NCI-H2107 (cell line): ENCODE data around the gene AGBL4.

Experiments
- DNase-seq: peaks from one replicate; lab custom pipeline; 2025; lab: John Stamatoyannopoulos, UW

The AGBL4 gene

GRCh38 chr1:48649880-48650279 lies 1373.9 kb downstream of the AGBL4 start:
- no peak for DNase-seq

GRCh38 chr1:48645883-48646282 lies 1377.9 kb downstream of the AGBL4 start:
- DNase-seq = no peak

- peak; percentile 95 for DNase-seq
Observed at GRCh38 chr1:48644905-48645605, 1378.7 kb downstream of the AGBL4 start.

GRCh38 chr1:48644190-48644900 lies 1379.4 kb downstream of the AGBL4 start:
- no peak for DNase-seq

GRCh38 chr1:48643193-48643592 lies 1380.6 kb downstream of the AGBL4 start:
- no peak for DNase-seq

GRCh38 chr1:48640836-48641492 lies 1382.8 kb downstream of the AGBL4 start:
- no peak for DNase-seq

GRCh38 chr1:48629867-48630266 lies 1393.9 kb downstream of the AGBL4 start:
- DNase-seq = no peak

GRCh38 chr1:48627486-48627885 lies 1396.3 kb downstream of the AGBL4 start:
- peak; percentile 38 for DNase-seq

- DNase-seq = no peak
Observed at GRCh38 chr1:48619539-48619938, 1404.2 kb downstream of the AGBL4 start.

- DNase-seq = no peak
Observed at GRCh38 chr1:48617252-48617651, 1406.5 kb downstream of the AGBL4 start.

- no peak for DNase-seq
Observed at GRCh38 chr1:48616710-48617109, 1407.0 kb downstream of the AGBL4 start.

GRCh38 chr1:48611841-48612240 lies 1411.9 kb downstream of the AGBL4 start:
- no peak for DNase-seq

- peak; percentile 18 for DNase-seq
Observed at GRCh38 chr1:48610628-48611542, 1412.9 kb downstream of the AGBL4 start.

GRCh38 chr1:48608882-48609281 lies 1414.9 kb downstream of the AGBL4 start:
- DNase-seq = no peak

GRCh38 chr1:48603222-48603621 lies 1420.5 kb downstream of the AGBL4 start:
- no peak for DNase-seq

- no peak for DNase-seq
Observed at GRCh38 chr1:48602349-48602748, 1421.4 kb downstream of the AGBL4 start.

GRCh38 chr1:48600182-48600581 lies 1423.6 kb downstream of the AGBL4 start:
- no peak for DNase-seq

GRCh38 chr1:48597663-48598062 lies 1426.1 kb downstream of the AGBL4 start:
- DNase-seq = no peak

GRCh38 chr1:48596046-48596445 lies 1427.7 kb downstream of the AGBL4 start:
- DNase-seq = no peak

GRCh38 chr1:48595613-48596012 lies 1428.1 kb downstream of the AGBL4 start:
- DNase-seq = no peak

GRCh38 chr1:48592330-48592729 lies 1431.4 kb downstream of the AGBL4 start:
- DNase-seq = no peak

- no peak for DNase-seq
Observed at GRCh38 chr1:48591181-48591580, 1432.6 kb downstream of the AGBL4 start.
